CD4-positive, alpha-beta T cell treated with Interleukin-10 for 1 hour (primary cell): ENCODE measurements around the gene RBM34.
"Not testable (repeated sequence)": the region's sequence is repeated elsewhere in the genome, so short reads cannot be mapped to it uniquely, and the experiment has no call there.

ENCODE experiments used
- DNase-seq: peaks from one replicate; pipeline ENCODE4 v3.0.0-alpha.2; 2020

RBM34 gene

DNA sequence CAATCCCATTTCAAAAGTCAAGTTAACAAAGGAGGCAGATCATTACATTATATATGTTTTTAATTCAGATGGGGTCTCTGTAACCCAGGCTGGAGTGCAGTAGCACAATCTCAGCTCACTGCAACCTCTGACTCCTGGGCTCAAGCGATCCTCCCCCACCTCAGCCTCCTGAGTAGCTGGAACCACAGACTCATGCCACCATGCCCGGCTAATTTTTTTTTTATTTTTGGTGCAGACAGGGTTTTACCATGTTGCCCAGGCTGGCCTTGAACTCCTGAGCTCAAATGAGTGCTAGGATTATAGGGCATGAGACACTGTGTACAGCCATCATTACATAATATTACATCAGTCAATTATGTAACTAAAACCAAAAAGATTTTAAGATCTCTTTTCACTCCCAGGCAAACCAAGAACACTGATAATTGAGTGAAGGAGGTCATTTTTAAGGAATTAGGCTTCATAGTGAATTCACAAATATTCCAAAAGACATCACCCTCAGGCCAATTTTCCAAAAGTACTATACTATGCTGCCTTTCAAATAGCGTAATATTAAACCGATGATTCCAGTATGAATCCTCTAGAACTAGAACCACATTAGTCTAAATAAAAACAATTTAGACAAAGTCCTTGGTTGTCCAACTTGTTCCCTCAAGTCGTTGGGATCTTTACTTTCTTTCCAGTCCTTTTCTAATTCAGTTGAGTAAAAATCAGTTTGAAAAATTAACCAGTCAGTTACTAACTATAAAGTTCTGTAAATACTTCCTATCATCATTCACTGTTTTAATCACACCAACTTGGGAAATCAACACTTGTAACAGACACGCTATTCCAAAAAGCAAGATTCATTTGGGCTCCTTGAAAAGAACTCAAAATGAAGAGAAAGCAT lies 48.5 kb downstream of the RBM34 start:
- no peak for DNase-seq

DNA sequence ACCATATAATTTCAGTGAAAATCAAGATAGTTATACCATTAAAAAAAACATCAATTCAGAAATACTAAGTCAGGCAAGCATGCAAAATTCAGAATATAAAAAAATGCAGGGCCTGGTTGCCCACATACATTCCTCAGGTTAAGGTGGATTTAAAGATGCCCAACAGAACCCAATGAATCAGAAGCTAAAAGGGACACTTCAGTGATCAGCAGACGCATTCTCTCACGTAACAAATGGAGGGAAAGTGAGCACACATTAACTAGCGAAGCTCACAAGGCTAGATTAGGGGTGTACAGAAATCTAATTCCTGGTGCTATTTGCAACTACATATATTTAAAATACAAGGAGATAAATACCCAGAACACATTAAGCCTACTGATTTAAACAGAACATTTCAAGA lies 49.9 kb downstream of the RBM34 start:
- DNase-seq: no peak

DNA sequence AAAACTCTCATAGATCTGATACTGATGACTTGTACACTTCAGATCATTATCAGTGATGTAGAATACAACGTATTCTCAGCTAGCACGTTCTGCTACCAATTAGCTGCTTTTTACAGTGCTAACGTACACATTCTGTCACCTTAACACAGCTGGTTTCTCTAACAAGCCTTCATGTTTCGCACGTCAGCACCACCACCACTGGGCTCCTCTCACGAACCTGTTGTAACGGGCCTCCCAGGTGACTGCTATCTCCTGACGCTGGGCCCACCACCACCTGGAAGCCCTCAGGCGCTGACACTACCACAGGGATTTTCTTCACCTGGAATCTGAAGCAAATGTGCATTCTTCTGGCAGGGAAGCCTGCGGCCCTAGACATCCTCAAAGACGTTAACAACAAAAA lies 52.2 kb downstream of the RBM34 start:
- no peak for DNase-seq

DNA sequence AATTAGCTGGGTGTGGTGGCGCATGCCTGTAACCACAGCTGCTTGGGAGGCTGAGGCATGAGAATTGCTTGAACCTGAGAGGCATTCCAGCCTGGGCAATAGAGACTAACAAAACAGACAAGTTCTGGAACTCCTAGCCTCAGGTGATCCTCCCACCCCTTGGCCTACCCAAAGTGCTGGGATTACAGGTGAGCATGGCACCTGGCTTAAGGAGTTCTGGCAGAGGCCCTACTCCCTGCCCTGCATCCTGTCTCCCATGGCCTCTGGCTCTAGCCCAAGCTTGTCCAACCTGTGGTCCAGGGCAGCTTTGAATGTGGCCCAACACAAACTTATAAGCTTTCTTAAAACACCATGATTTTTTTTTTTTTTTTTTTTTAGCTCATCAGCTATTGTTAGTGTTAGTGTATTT lies 52.9 kb downstream of the RBM34 start:
- DNase-seq: no peak

DNA sequence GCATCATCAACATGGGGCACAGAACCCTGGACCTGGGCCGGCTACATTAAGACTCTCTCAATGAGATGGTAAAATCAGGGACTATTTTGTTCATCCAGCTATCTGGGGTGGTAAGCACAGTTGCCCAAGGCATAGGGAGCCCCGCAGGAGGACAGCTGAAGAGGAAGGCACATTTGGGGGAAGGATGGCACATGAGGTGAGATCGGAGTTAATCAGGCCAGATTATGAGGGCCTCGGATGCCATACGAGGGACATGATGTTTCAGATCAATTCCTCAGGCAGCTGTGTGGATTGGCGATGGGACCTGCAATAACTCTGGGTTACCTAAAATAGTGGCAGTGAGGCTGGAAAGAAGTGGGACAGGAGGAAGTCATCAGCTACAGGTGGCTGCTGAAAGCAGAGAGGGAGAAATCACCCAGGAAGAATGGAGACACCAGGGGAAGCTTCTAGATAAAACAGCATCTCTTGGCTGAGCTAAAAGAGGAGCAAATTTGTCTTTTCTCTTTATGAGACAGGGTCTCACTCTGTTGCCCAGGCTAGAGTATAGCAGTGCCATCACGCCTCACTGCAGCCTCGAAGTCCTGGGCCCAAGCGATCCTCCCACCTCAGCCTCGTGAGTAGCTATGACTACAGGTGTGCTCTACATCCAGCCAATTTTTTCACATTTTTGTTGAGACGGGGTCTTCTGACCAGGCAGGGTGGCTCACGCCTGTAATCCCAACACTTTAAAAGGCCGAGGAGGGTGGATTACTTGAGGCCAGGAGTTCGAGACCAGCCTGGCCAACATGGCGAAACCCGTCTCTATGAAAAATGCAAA lies 53.5 kb downstream of the RBM34 start:
- no peak for DNase-seq

DNA sequence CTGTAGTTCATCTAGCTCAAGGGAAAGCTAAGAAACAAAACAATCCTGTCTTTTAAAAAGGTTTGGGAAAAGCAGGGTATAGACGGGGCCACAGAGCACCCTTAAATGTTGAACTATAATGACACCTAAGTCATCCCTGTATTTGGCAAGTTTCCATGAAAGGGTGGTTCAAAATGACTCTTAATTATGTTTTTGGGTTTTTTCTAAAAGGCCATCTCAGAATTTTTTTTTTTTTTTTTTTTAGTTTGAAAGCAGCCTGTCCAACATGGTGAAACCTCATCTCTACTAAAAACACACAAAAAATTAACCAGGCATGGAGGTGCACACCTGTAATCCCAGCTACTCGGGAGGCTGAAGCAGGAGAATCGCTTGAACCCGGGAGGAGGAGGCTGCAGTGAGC lies 54.6 kb downstream of the RBM34 start:
- DNase-seq: no peak

DNA sequence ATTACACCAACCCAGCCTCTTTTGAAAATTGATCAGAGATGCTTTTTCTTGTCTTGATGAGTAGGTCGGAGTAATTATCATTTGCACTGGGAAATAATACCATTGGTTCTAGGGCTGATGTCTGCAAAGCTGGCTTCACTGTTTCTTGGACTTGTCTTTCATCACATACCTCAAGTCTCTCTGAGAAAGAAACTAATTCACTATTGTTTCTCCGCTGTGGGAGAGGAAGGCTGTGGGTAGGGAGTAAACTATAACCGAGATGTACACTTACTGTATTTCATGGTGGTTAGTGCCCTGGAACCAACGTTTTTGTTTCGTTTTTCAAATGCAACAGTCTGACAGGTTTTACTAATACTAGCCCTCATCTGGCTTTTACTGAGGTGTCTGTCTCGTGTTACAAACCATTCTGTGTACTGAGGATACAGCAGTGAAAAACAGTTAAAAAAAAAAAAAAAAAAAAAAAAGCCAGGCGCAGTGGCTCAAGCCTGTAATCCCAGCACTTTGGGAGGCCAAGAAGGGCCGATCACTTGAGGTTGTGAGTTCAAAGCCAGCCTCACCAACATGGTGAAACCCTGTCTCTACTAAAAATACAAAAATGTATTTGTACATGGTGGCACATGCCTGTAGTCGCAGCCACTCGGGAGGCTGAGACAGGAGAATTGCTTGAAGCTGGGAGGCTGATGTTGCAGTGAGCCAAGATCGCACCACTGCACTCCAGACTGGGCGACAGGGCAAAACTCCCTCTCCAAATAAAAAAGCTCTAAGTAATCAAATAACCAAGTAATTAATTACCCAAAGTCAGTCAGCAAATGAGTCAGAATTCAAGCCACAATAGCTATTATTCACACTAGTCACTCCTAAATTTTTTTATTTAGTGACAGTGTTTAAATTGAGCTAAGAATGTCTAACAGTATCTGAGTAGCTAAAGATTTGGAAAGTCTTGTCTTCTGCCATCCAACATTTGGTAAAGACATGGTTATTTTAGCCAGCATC lies 55.7 kb downstream of the RBM34 start:
- DNase-seq: peak; percentile 56

DNA sequence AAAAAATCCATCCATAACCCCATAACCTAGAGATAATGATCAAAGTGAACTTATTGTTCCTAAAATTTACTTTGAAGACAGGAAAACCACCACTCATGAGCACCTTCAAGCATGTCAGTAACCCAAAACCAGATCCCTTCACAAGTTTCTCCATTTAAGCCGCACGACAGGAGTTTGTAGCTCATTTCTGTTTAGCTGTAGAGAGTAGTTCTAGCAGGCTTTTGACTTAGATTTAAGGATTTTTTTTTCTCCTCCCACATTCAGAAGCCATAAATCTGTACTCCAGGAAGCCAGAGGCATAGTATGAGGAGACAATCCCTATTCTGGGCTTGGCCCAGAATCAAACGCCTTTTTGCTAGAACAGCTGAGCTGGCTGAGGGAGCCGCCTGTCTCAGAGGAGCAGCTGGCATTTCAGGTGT lies 58.0 kb downstream of the RBM34 start:
- peak; percentile 54 for DNase-seq

DNA sequence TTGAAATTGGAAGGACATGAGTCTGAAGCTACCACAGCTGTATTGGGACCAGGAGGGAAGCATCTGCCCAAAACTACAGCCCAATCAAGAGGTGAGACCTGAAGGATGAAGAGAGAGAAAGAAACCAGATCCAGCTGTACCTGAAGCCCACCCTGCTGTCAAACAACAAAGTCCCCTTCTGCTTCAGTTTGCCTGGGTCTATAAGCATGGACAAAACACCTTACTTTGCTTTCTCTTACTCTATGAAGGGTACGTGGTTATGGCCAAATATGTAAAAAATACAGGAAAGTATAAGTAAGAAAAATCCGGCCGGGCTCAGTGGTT lies 58.8 kb downstream of the RBM34 start:
- DNase-seq: no peak

DNA sequence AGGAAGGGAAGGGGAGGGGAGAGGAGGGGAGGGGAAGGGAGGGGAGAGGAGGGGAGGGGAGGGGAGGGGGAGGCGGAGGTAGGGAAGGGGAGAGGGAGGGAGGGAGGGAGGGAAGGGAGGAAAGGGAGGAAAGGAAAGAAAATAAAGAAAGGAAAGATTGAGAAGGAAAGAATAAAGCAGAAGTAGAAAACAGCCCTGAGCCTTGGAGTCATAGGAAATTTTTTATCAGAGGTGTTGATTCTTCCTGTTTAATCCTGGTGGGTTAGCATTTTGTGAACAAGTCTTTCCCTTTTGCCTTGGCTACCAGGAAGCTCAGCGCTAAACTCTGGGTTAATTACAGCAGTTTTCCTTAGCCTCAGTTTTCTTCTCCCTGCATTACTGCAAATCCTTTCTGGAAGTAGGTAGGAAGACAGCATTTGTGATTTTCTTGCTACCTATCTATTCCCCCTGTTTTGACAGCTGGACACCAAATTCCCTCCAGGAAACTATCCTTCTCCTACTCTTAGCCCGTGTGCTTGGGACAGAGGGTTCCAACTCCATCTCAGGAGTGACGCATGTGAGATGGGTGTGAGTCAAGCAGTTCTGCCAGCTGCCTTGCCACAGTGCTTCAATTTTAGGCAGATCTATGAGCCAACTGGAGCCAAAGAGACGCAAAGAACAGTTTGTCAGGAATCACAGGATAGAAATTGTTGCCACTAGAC lies 59.3 kb downstream of the RBM34 start:
- DNase-seq: no peak

DNA sequence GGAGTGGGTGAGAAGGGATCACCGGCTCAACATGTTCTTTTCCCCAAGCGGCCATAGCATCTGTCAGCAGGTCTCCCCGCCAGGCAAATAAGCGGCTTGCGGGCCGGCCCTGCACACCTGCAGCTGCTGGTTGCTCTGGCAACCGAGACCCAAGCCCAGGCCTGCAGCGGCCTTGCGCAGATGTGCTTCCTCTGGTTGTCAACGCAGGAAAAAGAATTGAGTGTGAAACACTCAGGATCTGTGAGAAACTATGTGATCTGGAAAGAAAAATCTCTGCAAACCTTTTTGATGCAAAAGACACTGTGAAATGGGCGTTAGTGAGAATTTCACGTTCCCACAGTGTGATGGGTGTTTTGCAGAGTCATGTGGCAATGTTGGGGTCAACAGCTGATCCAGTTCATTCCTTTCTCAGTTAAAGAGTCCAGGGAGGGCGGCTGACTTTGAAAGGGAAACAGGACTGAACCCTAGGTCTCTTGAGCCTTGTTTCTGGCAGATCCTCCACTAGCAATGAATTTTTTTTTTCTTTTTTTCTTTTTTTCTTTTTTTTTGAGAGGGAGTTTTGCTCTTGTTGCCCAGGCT lies 60.8 kb downstream of the RBM34 start:
- DNase-seq: no peak

DNA sequence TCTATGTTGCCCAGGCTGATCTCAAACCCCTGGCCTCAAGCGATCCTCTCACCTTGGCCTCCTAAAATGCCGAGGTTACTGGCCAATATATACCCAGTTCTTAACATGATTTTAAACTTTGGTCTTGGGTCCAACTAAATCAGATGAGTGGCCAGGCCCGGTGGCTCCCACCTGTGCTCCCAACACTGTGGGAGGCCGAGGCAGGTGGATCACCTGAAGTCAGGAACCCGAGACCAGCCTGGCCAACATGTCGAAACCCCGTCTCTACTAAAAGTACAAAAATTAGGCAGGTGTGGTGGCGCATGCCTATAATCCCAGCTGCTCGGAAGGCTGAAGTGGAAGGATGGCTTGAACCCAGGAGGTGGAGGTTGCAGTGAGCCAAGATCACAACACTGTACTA lies 62.1 kb downstream of the RBM34 start:
- no peak for DNase-seq

DNA sequence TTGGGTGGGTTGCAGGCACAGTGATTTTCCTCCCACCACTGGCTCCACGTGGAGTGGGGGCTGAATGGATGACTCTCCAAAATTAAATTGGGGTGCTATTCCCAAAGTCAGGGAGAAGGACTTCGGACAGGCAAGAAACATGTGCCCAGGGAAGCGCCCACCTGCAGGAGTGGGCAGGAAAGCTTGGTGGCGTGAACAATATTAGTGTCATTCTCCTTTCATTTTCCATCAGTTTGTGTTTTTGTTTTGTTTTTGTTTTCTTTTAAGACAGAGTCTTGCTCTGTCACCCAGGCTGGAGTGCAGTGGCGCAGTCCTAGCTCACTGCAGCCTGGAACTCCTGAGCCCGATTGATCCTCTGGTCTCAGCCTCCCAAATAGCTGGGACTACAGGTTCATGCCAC lies 62.5 kb downstream of the RBM34 start:
- DNase-seq: no peak

DNA sequence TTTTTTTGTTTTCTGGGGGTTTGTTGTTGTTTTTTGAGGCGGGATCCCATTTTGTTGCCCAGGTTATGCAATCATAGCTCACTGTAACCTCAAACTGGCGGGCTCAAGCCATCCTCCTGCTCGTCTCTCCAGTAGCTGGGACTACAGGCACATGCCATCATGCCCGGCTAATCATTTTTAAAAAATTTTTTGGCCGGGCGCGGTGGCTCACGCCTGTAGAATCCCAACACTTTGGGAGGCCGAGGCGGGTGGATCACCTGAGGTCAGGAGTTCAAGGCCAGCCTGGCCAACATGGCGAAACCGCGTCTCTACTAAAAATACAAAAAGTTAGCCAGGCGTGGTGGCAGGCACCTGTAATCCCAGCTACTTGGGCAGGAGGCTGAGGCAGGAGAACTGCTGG lies 63.5 kb downstream of the RBM34 start:
- DNase-seq: not testable (repeated sequence)

DNA sequence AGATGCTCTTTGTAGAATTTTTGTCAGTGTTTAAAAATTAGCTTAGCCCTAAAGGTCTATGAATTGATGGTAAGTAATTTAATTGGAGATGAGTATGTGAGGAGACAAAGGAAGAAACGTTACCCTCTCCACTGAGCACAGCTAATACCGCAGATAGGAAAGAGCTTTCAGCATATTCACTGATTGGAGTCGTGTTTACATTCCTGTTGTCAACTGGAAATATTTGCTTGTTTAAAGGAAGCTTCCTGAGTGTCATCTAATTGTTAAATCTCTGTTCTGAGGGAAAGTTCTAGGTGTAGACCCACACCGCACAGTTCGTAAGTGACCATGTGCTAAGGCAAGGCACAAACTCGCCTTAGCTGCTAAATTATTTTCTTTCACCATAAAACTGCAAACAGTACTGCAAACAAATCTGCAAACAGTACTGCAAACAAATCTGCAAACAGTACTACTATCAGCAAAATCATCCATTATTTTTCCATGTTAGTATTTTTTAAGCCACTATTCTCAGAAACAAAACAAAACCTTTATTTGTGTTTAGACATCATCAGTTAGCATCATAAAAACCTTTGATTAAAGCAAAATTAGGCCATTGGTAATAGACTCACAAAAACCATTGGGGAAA lies 65.0 kb downstream of the RBM34 start:
- DNase-seq: no peak

DNA sequence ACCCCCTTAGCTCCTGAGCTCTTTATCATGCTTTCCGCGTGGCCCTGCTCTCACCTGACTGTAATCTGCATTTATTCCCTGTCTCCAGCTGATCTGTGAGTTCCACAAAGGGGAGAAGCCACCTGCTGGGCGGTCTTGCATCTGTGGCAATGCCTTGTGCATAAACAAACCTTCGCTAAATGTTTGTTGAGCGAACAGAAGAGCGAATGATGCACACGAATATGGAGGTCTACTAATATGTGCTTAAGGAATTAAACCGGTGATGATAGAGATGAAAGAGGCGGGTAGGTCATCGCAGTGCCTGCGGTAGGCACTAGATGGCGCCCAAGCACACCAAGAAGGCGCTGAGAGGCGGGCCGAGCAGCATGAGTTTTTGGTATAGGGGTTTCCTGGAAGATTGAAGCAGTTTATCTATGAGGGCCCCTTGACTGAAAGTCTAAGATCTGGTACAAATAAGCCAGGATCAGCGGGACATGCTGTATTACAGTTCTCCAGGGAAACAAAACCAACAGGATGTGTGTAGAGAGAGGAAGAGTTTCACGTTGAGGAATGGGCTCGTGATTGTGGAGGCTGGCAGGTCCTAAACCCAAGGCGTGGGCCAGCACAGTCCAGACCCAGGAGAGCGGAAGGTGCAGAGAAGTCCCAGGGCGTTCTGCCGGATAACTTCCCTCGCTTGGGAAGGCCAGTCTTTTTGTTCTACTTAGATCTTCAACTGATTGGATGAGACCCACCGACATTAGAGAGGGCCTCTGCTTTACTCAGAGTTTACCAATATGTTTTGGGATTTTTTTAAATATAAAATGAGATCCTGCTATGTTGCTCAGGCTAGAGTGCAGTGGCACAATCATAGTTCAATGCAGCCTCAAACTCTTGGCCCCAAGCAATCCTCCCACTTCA lies 67.1 kb downstream of the RBM34 start:
- peak; percentile 84 for DNase-seq

DNA sequence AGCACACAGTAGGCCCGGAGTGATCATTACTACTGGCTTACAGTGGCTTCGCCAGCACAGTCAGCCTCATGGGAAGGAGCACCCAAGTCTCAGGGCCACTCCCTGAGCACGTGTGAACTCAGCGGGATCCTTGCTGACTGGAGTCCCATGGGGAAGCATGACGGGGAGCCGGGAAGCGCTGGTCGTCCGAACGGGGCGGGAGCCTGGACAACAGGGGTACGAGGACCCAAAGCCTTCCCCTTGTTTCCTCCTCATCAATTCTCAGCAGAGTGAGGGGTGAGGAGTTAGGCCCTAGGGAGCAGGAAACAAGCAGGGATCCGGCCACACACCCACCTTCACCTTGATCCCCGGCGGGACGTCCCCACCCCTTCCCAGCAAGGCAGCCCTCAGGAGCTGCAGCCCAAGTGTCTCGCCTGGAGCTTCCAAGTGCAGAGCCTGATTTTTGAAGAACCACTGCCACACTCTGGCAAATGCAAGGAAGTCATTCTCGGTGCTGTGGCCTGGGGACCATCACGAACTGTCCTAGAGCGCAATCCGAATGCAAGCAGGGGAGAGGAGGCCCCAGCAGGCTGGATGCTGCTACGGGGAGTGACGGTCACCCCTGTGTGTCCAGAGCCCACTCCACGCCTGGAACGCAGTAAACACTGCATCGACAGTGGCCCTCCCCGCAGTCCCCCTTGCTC lies 67.9 kb downstream of the RBM34 start:
- no peak for DNase-seq

DNA sequence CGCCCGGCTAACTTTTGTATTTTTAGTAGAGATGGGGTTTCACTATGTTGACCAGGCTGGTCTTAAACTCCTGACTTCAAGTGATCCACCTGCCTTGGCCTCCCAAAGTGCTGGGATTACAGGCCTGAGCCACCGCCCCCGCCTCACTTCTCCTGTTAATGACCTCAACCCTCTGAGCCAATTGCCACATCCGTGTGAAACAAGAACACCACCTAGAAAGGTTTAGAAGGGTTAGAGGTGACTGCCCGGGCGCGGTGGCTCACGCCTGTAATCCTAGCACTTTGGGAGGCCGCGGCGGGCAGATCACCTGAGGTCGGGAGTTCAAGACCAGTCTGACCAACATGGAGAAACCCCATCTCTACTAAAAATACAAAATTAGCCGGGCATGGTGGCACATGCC lies 68.6 kb downstream of the RBM34 start:
- DNase-seq: not testable (repeated sequence)

DNA sequence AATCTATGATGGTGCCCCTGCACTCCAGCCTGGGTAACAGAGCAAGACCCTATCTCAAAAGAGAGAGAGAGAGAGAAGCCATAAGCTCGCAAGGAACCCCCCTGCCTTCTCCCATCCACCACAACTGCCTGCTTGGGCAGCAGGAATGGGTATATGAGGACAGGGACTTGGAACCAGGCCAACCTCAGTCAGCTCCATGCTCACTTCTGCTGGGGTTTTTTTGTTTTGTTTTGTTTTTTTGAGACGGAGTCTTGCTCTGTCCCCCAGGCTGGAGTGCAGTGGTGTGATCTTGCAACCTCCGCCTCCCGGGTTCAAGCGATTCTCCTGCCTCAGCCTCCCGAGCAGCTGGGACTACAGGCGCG lies 69.0 kb downstream of the RBM34 start:
- not testable (repeated sequence) for DNase-seq
